GM12801 (cell line): Measurements from ENCODE around the gene PLSCR5.

ENCODE experiments used
- CTCF ChIP-seq: IDR thresholded peaks from one replicate; pipeline ENCODE4 v1.5.1; 2011; ENCODE audit warnings: control low read depth; ENCODE audit not compliant: insufficient read length; ENCODE audit errors: extremely low read depth

PLSCR5 gene

GRCh38 chr3:146585156-146585555 lies 20.0 kb downstream of the PLSCR5 start:
- TF ChIP-seq CTCF, result no peak

DNA sequence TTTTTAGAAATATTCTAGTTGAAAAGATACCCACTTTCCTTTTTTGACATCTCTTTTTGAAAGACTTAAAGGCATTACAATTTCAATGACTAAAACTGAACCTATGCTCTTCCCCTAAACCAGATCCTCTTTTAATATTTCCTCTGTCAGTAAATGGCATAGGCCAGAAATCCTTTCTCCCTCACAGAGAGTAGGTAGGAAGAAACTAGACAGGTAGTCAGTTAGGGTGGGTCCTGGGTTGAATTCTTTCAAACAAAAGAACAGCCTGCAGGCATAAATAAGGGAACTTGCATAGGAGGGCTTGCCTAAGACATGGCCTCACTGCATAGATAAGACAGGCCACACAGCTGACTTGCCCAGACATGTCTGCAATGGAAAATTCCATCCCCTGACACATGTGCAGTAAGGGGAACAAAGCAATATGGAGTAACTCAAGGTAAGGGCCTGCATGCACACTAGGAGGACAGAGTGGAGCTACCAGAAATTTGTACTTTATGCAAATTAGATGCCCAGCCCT lies 23.1 kb downstream of the PLSCR5 start:
- no peak for TF ChIP-seq CTCF

DNA sequence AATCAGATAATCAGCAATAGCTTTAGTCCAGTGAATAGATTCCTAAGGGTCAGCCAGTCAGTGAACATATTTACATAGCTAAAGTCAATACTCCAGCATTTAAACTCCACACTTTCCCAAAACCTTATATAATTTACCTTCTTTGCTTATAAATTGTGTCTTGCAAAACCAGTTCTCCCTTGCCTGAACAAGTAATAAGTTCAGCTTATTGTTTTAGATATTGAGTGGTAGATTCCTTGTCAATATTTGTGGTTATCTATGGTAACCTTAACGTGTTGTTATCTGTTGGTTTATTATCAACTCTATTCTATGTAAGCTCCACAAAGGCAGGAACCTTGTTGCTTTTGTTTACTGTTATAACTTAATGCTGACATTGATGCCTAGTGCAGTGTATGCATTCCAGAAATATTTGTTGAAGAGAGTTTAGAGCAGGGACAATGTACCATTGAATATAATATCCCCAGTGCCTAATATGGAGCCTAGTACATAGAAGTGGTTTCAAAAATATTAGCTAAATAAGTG lies 24.0 kb downstream of the PLSCR5 start:
- TF ChIP-seq CTCF, result no peak

DNA sequence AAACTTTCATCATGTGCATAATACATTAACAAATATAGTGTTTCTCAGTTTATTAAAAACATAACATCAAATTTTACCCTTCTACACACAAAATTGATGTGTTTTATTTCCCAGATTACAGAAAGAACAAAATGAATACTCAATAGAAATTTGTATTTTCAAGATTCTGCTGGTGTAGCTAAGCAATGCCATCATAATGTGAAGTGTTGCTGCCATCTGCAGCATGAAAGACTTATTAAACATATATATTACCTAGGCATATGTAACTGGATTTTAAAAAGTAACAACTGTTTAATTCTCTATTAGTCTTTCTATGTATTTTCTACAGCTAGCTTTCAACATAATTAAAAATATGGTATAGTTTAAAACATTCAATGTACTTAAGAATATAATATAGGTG lies 27.5 kb downstream of the PLSCR5 start:
- no peak for TF ChIP-seq CTCF

GRCh38 chr3:146575636-146576035 lies 29.5 kb downstream of the PLSCR5 start:
- TF ChIP-seq CTCF, result no peak

GRCh38 chr3:146574173-146574572 lies 31.0 kb downstream of the PLSCR5 start:
- no peak for TF ChIP-seq CTCF

DNA sequence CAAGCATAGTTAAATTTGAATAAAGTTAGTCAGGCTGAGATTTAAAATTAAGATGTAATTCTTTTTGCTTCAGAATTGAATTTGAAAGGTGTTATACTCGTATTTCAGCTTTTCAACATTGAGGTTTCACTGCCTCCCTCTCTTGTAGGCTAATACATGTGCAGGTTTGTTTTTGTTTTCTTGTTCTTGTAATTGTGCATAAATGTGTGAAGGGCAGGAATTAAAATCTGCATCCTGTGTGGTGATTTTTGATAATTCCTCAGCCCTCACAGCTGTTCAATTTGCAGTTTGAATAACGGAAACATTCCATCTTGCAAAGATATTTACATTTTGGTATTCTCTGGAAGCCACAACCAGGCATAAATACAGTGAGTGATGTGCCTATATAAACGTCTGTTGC lies 35.8 kb downstream of the PLSCR5 start:
- TF ChIP-seq CTCF, result no peak
